Camera-type eye (tissue), 1 donor: ENCODE data around the gene HMMR. TPM values are rescaled to one million over a fixed set of nuclear protein-coding genes. Genes with fewer than 3 reads are reported as not detected.

ENCODE experiments used
- total RNA-seq: library from RNA; depleted of rRNA; stranded (reverse); fragments of >200 nt; gene quantifications from one replicate; pipeline ENCODE4 v1.2.3, GENCODE V29; 2014

Gene HMMR, protein sequence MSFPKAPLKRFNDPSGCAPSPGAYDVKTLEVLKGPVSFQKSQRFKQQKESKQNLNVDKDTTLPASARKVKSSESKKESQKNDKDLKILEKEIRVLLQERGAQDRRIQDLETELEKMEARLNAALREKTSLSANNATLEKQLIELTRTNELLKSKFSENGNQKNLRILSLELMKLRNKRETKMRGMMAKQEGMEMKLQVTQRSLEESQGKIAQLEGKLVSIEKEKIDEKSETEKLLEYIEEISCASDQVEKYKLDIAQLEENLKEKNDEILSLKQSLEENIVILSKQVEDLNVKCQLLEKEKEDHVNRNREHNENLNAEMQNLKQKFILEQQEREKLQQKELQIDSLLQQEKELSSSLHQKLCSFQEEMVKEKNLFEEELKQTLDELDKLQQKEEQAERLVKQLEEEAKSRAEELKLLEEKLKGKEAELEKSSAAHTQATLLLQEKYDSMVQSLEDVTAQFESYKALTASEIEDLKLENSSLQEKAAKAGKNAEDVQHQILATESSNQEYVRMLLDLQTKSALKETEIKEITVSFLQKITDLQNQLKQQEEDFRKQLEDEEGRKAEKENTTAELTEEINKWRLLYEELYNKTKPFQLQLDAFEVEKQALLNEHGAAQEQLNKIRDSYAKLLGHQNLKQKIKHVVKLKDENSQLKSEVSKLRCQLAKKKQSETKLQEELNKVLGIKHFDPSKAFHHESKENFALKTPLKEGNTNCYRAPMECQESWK
- 8.6 TPM for total RNA-seq

DNA sequence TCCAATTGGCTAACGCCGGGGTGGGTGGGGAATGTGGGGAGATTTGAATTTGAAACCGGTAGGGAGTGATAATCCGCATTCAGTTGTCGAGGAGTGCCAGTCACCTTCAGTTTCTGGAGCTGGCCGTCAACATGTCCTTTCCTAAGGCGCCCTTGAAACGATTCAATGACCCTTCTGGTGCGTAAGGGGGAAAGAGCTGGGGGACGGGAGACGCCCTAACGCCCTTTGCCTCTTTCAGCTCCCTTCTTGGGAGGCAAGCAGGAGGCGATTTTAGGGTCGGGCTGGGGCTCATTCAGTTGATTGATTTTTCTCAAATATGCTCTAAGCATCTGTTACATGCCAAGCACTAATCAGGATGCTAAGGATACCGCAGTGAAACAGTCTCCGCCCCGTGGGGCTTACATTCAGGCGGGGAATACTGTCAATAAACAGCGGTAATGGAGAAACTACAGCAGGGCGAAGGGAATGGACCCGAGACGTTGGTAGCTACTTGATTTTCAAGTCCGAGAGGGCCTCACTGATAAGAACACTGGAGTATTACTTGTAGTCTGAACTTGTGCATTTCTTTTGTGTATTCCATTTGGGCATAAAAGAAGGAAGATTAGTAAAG, at the start of gene HMMR:
Gene HMMR (plus strand): TSS at position 71 of the 610 bp plus-strand sequence. CDS start 61 bp downstream, at position 132.

DNA sequence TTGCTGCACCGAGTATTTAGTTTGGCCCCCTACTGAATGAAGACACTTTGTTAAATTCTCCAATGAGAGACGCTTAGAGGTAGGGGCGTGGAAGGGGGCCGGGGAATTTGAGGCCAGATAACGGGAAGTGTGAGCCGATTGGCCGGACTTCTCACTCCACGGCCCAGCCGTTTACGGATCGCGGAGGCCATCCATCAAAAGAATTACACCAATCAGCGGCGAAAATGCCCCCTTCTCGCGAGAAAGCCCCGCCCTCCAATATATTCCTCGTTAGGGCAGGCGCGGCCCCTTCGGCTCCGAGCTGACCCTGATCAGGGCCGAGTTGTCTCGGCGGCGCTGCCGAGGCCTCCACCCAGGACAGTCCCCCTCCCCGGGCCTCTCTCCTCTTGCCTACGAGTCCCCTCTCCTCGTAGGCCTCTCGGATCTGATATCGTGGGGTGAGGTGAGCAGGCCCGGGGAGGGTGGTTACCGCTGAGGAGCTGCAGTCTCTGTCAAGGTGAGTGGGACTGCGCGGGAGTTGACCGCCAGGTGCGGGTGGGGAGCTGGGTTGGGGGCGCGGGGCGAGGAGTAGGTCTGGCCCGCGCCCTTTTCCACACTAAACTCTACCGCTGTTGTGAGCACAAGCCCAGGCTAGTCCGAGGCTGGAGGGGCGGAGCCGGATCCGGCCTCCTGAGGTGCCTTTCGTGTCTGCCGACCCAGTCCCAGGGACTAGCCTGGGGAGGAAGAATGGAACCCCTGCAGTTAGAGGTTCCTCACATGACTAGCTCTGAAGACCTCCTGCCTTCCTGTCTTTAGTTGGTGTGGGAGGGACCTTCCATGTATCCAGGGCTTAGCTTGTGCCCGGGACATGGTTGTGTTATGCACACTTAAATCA, 22.9 kb upstream of the HMMR start, which contains the start of gene CCNG1:
Gene CCNG1 (plus strand): TSS at position 287 of the 874 bp plus-strand sequence. CDS start 1,662 bp downstream, outside the sequence.

DNA sequence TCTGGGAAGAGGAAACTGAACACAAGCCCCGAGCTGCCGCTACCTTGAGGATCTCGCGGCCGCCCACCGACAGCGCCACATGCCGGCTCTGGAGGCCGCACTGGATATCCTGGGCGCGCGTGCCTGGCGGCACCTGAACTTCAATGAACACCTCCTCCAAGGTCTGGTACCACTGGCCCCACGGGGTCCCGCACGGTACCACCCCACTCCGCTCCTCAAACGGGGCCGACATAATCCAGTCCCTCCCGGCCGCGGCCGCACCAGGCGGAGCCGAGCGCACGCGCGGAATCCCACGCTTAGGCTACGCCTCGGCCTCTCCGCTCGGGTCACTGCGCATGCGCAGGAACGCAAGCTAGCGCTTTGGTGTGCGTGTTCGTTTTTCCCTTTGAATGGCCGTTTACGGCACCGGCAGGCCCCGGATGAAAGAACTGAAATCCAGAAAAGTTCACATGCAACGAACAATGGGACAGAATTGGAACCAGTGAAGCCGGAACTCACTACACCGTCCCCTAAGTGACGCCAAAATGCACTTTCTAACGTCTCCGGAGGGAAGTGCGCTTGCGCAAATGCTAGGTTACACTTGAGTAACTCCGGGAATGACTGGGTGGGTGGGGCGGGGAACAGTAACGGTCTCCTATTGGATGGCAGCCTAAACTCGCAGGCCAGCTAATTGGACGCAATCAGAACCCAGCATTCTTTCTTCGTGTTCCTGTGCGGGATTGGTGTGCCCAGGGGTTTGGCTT, 442 bp upstream of the HMMR start, which contains the start of gene NUDCD2:
Gene NUDCD2 (minus strand): TSS at position 284 of the 743 bp plus-strand sequence. CDS start 52 bp downstream, at position 232.

DNA sequence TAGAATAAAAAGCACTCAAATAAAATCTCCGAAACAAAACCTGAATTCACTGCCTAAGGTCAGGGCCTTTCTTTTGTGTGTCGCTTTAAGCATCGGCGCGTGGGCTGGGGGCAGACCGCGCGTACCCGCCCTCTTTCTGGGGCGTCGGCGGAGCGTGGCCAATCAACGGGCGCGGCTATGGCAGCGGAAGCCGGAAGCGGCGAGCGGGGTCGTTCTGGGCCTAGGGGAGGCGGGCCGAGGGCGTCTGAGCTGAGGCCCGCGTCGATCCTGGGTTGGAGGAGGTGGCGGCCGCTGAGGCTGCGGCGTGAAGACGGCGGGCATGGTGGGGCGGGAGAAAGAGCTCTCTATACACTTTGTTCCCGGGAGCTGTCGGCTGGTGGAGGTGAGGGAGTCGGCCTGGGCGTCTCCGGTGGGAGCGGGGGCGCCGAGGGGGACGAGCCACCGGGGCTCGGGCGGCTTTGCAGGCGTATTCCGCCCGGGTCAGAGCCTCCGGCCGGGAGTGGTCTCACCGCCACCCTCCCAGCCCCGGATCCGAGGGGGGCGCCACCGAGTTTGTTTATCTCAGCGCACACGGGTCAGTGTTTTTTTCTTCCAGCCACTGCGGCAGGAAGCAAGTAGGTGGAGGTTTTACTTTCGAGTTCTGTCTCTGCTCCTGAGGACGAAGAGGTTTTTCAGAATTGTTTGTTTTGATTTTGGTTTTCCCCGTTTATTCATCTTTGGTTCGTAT, 45.1 kb downstream of the HMMR start, which contains the start of gene MAT2B:
Gene MAT2B (plus strand): TSS at position 252 of the 727 bp plus-strand sequence. CDS start 68 bp downstream, at position 320.

Other genes with a start within 250 kb of the HMMR start
- gene CCNG1, start 23.0 kb upstream of the HMMR start, total RNA-seq, result 300 TPM
- 18.2 TPM for gene NUDCD2, start 530 bp upstream of the HMMR start, total RNA-seq
- 85.3 TPM for gene MAT2B, start 45.0 kb downstream of the HMMR start, total RNA-seq